Activated T-helper 1 cell treated with anti-CD3 and anti-CD28 coated beads, Interleukin-12 subunit alpha, Interleukin-12 subunit beta, Interleukin-2, Interleukin-4 antibody, amounts not matched to agents 30 ng/mL and 10 ng/mL and 1 ng/mL, durations not matched to agents 14 hours and 24 hours and 36 hours (primary cell): Measurements from ENCODE around the gene CTSW. TPM values are rescaled to one million over a fixed set of nuclear protein-coding genes. Genes with fewer than 3 reads are reported as not detected.

ENCODE experiments used
- DNase-seq: peaks from one replicate; pipeline ENCODE4 v3.0.0; 2021; ENCODE audit warnings: low spot score
- H3K27ac Mint-ChIP-seq: one replicate; pipeline ENCODE4 v1.8.0; 2021; ENCODE audit warnings: mild to moderate bottlenecking, mixed read lengths
- H3K27me3 Mint-ChIP-seq: one replicate; pipeline ENCODE4 v1.8.0; 2022; ENCODE audit warnings: mild to moderate bottlenecking, moderate library complexity, mixed read lengths; ENCODE audit not compliant: insufficient read depth
- H3K36me3 Mint-ChIP-seq: one replicate; pipeline ENCODE4 v1.8.0; 2021; ENCODE audit warnings: low read depth, mixed read lengths
- H3K4me1 Mint-ChIP-seq: one replicate; pipeline ENCODE4 v1.8.0; 2021; ENCODE audit warnings: low read depth, mixed read lengths
- H3K4me3 Mint-ChIP-seq: one replicate; pipeline ENCODE4 v1.8.0; 2021; ENCODE audit warnings: mild to moderate bottlenecking, moderate library complexity, mixed read lengths
- H3K9me3 Mint-ChIP-seq: one replicate; pipeline ENCODE4 v1.8.0; 2021; ENCODE audit warnings: mixed read lengths
- intact Hi-C: fragments of 100-400 bp; cut with micrococcal nuclease; formaldehyde crosslinking; loops from one replicate; pipeline ENCODE4 v1.15.1; 2024
- total RNA-seq: library from RNA; stranded (reverse); gene quantifications from 2 replicates; pipeline ENCODE4 v1.2.3, GENCODE V29; 2022

Gene CTSW
- total RNA-seq, 1 donor from 2014 or later: 7.4 TPM

- intact Hi-C loops: loop anchor here (1.0 to 2.0 kb wide), 5 partner anchors 9 to 61 kb away; partner anchors contain the start of genes C11orf68, DRAP1, FIBP and SART1
- peaks cover 10% of the 10 kb centered on the region for H3K36me3 Mint-ChIP-seq
- peaks cover under 1% of the 10 kb centered on the region for H3K27me3 Mint-ChIP-seq
- no peaks in the 10 kb centered on the region for H3K9me3 Mint-ChIP-seq
- H3K4me3 Mint-ChIP-seq: peak overlapping the region; percentile 48
- peak; percentile 72 for DNase-seq
- H3K4me1 Mint-ChIP-seq: peaks cover 40% of the 10 kb centered on the region
- H3K27ac Mint-ChIP-seq: peak overlapping the region; percentile 92
These were observed 48.3 kb downstream of the CTSW start for GRCh38 chr11:65927904-65928397.

- intact Hi-C loops: loop anchor here (1.0 to 2.0 kb wide), 5 partner anchors 9 to 60 kb away; partner anchors contain the start of genes C11orf68, DRAP1, FIBP and SART1
- peak overlapping the region; percentile 92 for H3K27ac Mint-ChIP-seq
- H3K9me3 Mint-ChIP-seq: no peaks in the 10 kb centered on the region
- peak overlapping the region; percentile 48 for H3K4me3 Mint-ChIP-seq
- H3K36me3 Mint-ChIP-seq: peaks cover 3% of the 10 kb centered on the region
- H3K27me3 Mint-ChIP-seq: peaks cover 2% of the 10 kb centered on the region
- DNase-seq: no peak
- H3K4me1 Mint-ChIP-seq: peaks cover 40% of the 10 kb centered on the region
These were observed 49.0 kb downstream of the CTSW start for GRCh38 chr11:65928667-65929066.

- Mint-ChIP-seq H3K9me3 (no peaks in the 10 kb centered on the region), H3K27ac (peak overlapping the region; percentile 52), H3K36me3 (no peaks in the 10 kb centered on the region), H3K4me1 (peaks cover 39% of the 10 kb centered on the region), H3K4me3 (no peak overlapping the region), H3K27me3 (peaks cover 2% of the 10 kb centered on the region)
- DNase-seq: no peak
- intact Hi-C loops: no loop called here
These were observed 52.3 kb downstream of the CTSW start for GRCh38 chr11:65931773-65932557.

GRCh38 chr11:65932558-65932919 lies 52.9 kb downstream of the CTSW start:
- H3K4me3 Mint-ChIP-seq: no peak overlapping the region
- DNase-seq: no peak
- no peaks in the 10 kb centered on the region for H3K9me3 Mint-ChIP-seq
- peaks cover 5% of the 10 kb centered on the region for H3K27me3 Mint-ChIP-seq
- intact Hi-C loops: no loop called here
- peaks cover 33% of the 10 kb centered on the region for H3K4me1 Mint-ChIP-seq
- H3K27ac Mint-ChIP-seq: no peak overlapping the region
- no peaks in the 10 kb centered on the region for H3K36me3 Mint-ChIP-seq

Other genes starting within 250 kb of the CTSW start
- gene SIPA1, start 241.7 kb upstream of the CTSW start, total RNA-seq: 117 and 130 TPM in 2 replicates
- gene RELA, start 216.9 kb upstream of the CTSW start, total RNA-seq: 102 and 104 TPM in 2 replicates
- gene KAT5, start 167.6 kb upstream of the CTSW start, total RNA-seq: 68.1 and 75.0 TPM in 2 replicates
- 87.6 and 89.0 TPM in 2 replicates for gene RNASEH2C, start 159.0 kb upstream of the CTSW start, total RNA-seq
- gene AP5B1, start 98.9 kb upstream of the CTSW start, total RNA-seq: 17.4 and 19.2 TPM in 2 replicates
- 0.10 and 0.36 TPM in 2 replicates for gene OVOL1, start 92.8 kb upstream of the CTSW start, total RNA-seq
- gene SNX32, start 45.9 kb upstream of the CTSW start, total RNA-seq: 1.6 and 1.9 TPM in 2 replicates
- 1,020 and 1,061 TPM in 2 replicates for gene CFL1, start 21.7 kb upstream of the CTSW start, total RNA-seq
- gene MUS81, start 19.4 kb upstream of the CTSW start, total RNA-seq: 77.7 and 79.6 TPM in 2 replicates
- 6.5 and 7.9 TPM in 2 replicates for gene EFEMP2, start 7.0 kb upstream of the CTSW start, total RNA-seq
- gene FIBP, start 8.6 kb downstream of the CTSW start, total RNA-seq: 86.8 and 93.2 TPM in 2 replicates
- 66.7 and 70.8 TPM in 2 replicates for gene CCDC85B, start 10.8 kb downstream of the CTSW start, total RNA-seq
- gene FOSL1, start 20.6 kb downstream of the CTSW start, total RNA-seq: 31.7 and 33.5 TPM in 2 replicates
- 18.5 and 21.4 TPM in 2 replicates for gene C11orf68, start 39.2 kb downstream of the CTSW start, total RNA-seq
- gene DRAP1, start 39.6 kb downstream of the CTSW start, total RNA-seq: 119 and 129 TPM in 2 replicates
- gene TSGA10IP, start 65.6 kb downstream of the CTSW start, total RNA-seq: not detected in 2 replicates
- 110 TPM in 2 replicates for gene SART1, start 81.9 kb downstream of the CTSW start, total RNA-seq
- 69.0 and 70.7 TPM in 2 replicates for gene EIF1AD, start 122.3 kb downstream of the CTSW start, total RNA-seq
- 282 and 284 TPM in 2 replicates for gene BANF1, start 122.7 kb downstream of the CTSW start, total RNA-seq
- 1.7 and 2.0 TPM in 2 replicates for gene CST6, start 132.2 kb downstream of the CTSW start, total RNA-seq
- gene CATSPER1, start 146.6 kb downstream of the CTSW start, total RNA-seq: 0.18 and 0.76 TPM in 2 replicates
- 0.34 TPM in 1 of 2 replicates, not detected in the other for gene GAL3ST3, start 169.3 kb downstream of the CTSW start, total RNA-seq
- gene SF3B2, start 172.5 kb downstream of the CTSW start, total RNA-seq: 267 TPM in 2 replicates
- 80.4 and 89.5 TPM in 2 replicates for gene PACS1, start 190.4 kb downstream of the CTSW start, total RNA-seq